Gastroesophageal sphincter (tissue), 3 donors: ENCODE data around the gene MTG1.

Experiments used
- CTCF ChIP-seq, 4 experiments: fragments of 200-600 bp in 2 of 4; fragments of 450-650 bp in 2 of 4; sonication (generic) in 1 of 4; IDR thresholded peaks; one replicate each; pipeline ENCODE4 v1.5.1; 2017 to 2019; ENCODE audit warnings: antibody characterized with exemption in 4 of 4, mild to moderate bottlenecking in 2 of 4, moderate library complexity in 2 of 4
- POLR2A ChIP-seq, 2 donors: fragments of 450-650 bp; IDR thresholded peaks; one replicate each; pipeline ENCODE4 v1.6.1; 2017; ENCODE audit warnings: antibody characterized with exemption in 2 of 2, mild to moderate bottlenecking in 2 of 2, moderate library complexity in 1 of 2
- POLR2AphosphoS5 ChIP-seq: sonication (generic); formaldehyde crosslinking; IDR thresholded peaks from one replicate; pipeline ENCODE4 v1.6.1; 2017; ENCODE audit warnings: antibody characterized with exemption

- TF ChIP-seq CTCF (IDR thresholded peaks at IDR 0.05) (no peak), POLR2A (IDR thresholded peaks at IDR 0.05) (peak in 1 of 2 donors; percentile 9), POLR2AphosphoS5 (no peak)
Observed at GRCh38 chr10:133379152-133379800, 14.7 kb upstream of the MTG1 start, which contains the start of gene PAOX.
